RPMI8226 (cell line): Measurements from ENCODE around the gene BECN2.
"Not testable (repeated sequence)": the region's sequence is repeated elsewhere in the genome, so short reads cannot be mapped to it uniquely, and the experiment has no call there.

Source experiments
- DNase-seq: peaks from one replicate; pipeline ENCODE4 v3.0.0-alpha.2; 2015

Gene BECN2

GRCh38 chr1:241979926-241980325 is 22.4 kb downstream of the BECN2 start:
- DNase-seq, result no peak

- DNase-seq, result peak; percentile 52
These were observed 28.2 kb downstream of the BECN2 start for GRCh38 chr1:241985787-241986186.

GRCh38 chr1:241988389-241988930 is 30.9 kb downstream of the BECN2 start:
- DNase-seq, result not testable (repeated sequence)

- no peak for DNase-seq
These were observed 32.5 kb downstream of the BECN2 start for GRCh38 chr1:241990040-241990439.

- no peak for DNase-seq
These were observed 35.2 kb downstream of the BECN2 start for GRCh38 chr1:241992734-241993133.

GRCh38 chr1:241994171-241994570 is 36.6 kb downstream of the BECN2 start:
- no peak for DNase-seq

- no peak for DNase-seq
These were observed 39.9 kb downstream of the BECN2 start for GRCh38 chr1:241997401-241997998.

GRCh38 chr1:241998412-241998921 is 40.9 kb downstream of the BECN2 start:
- peak; percentile 64 for DNase-seq

GRCh38 chr1:241999026-241999425 is 41.5 kb downstream of the BECN2 start, which contains the start of gene MAP1LC3C:
MAP1LC3C (minus strand) TSS chr1:241999098; CDS start chr1:241999008, 90 bp downstream.
- DNase-seq, result no peak

GRCh38 chr1:242000434-242000833 is 42.9 kb downstream of the BECN2 start:
- no peak for DNase-seq

GRCh38 chr1:242002072-242002471 is 44.5 kb downstream of the BECN2 start:
- DNase-seq, result no peak

GRCh38 chr1:242002510-242002909 is 44.9 kb downstream of the BECN2 start:
- DNase-seq, result no peak

- no peak for DNase-seq
These were observed 47.4 kb downstream of the BECN2 start for GRCh38 chr1:242004751-242005495.

GRCh38 chr1:242005866-242006535 is 48.4 kb downstream of the BECN2 start:
- DNase-seq, result no peak

- no peak for DNase-seq
These were observed 49.4 kb downstream of the BECN2 start for GRCh38 chr1:242006976-242007375.
